Liver (tissue), 3 donors: ENCODE data around the gene GALNT17.

Experiments used
- GABPA ChIP-seq, 2 donors: IDR thresholded peaks in 1 of 2; conservative IDR thresholded peaks in 1 of 2; 2 replicates each; pipeline ENCODE4 v1.6.1; 2016; ENCODE audit warnings: antibody characterized with exemption in 2 of 2, mild to moderate bottlenecking in 1 of 2, moderate library complexity in 1 of 2
- JUND ChIP-seq, 2 donors: IDR thresholded peaks; 2 replicates each; pipeline ENCODE4 v1.6.1; 2016; ENCODE audit warnings: antibody characterized with exemption in 2 of 2
- REST ChIP-seq: IDR thresholded peaks from 2 replicates; pipeline ENCODE4 v1.6.1; 2016; ENCODE audit warnings: antibody characterized with exemption, mild to moderate bottlenecking
- TAF1 ChIP-seq: conservative IDR thresholded peaks from 2 replicates; pipeline ENCODE4 v1.6.1; 2016; ENCODE audit warnings: antibody characterized with exemption, mild to moderate bottlenecking
- TF ChIP-seq, protein P1 (sequence below): fragments of 150-350 bp; IDR thresholded peaks from 2 replicates; pipeline ENCODE4 v1.5.1; 2017; ENCODE audit warnings: improper control_type of control experiment, low read depth, low read length; ENCODE audit not compliant: missing input control
- TF ChIP-seq, protein P2 (sequence below): IDR thresholded peaks from 2 replicates; pipeline ENCODE4 v1.6.1; 2016; ENCODE audit warnings: antibody characterized with exemption
- donor health status: healthy.
- donor health status: healthy.

- TF ChIP-seq, protein P1, sequence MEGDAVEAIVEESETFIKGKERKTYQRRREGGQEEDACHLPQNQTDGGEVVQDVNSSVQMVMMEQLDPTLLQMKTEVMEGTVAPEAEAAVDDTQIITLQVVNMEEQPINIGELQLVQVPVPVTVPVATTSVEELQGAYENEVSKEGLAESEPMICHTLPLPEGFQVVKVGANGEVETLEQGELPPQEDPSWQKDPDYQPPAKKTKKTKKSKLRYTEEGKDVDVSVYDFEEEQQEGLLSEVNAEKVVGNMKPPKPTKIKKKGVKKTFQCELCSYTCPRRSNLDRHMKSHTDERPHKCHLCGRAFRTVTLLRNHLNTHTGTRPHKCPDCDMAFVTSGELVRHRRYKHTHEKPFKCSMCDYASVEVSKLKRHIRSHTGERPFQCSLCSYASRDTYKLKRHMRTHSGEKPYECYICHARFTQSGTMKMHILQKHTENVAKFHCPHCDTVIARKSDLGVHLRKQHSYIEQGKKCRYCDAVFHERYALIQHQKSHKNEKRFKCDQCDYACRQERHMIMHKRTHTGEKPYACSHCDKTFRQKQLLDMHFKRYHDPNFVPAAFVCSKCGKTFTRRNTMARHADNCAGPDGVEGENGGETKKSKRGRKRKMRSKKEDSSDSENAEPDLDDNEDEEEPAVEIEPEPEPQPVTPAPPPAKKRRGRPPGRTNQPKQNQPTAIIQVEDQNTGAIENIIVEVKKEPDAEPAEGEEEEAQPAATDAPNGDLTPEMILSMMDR, result no peak
- TF ChIP-seq REST, result no peak
- TF ChIP-seq GABPA (IDR thresholded peaks at IDR 0.05 in 1 of 2, conservative IDR thresholded peaks at IDR 0.05 in 1 of 2), result no peak
- TF ChIP-seq, protein P2, sequence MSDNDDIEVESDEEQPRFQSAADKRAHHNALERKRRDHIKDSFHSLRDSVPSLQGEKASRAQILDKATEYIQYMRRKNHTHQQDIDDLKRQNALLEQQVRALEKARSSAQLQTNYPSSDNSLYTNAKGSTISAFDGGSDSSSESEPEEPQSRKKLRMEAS, result no peak
- TF ChIP-seq JUND (IDR thresholded peaks at IDR 0.05), result no peak
- no peak for TF ChIP-seq TAF1
These were observed 459.9 kb downstream of the GALNT17 start for GRCh38 chr7:71591876-71592275.
